ENCODE measurements around the gene TTF1. TPM values are rescaled to one million over a fixed set of nuclear protein-coding genes. Genes with fewer than 3 reads are reported as not detected.

The TTF1 gene
- polyA plus RNA-seq, 1 of the 3 experiments (the other 2 are of a cell fraction), result 11.9 TPM

- Histone ChIP-seq H3K4me3 (ENCODE audit: low read depth in 2 of 2, low read length in 1 of 2) (no peak overlapping the region), H4K20me1 (ENCODE audit: insufficient read depth) (no peaks in the 10 kb centered on the region), H3K36me3 (replicated peaks in 1 of 2; ENCODE audit: control insufficient read depth in 1 of 2, insufficient read depth in 2 of 2, low read length in 1 of 2) (no peaks in the 10 kb centered on the region), H3K27ac (ENCODE audit: low read depth in 2 of 2, low read length in 1 of 2) (no peak overlapping the region), H3K9me2 (no peaks in the 10 kb centered on the region), H3K9ac (no peak overlapping the region), H3K9me3 (no peaks in the 10 kb centered on the region), H3K79me2 (ENCODE audit: insufficient read depth) (no peaks in the 10 kb centered on the region), H3K4me1 (ENCODE audit: control insufficient read depth in 1 of 2, insufficient read depth in 2 of 2, low read depth in 1 of 2, low read length in 1 of 2) (peaks cover 0 to 10% of the 10 kb centered on the region in 2 experiments; a peak in 1 of 4 replicates), H3K27me3 (ENCODE audit: insufficient read depth) (no peaks in the 10 kb centered on the region), H2AFZ (ENCODE audit: low read depth) (no peak overlapping the region), H3F3A (replicated peaks; ENCODE audit: insufficient read depth) (no peaks in the 10 kb centered on the region), H3K4me2 (no peak overlapping the region)
- ChIA-PET POLR2A (no interaction called here), CTCF (interaction anchor here (0.6 to 2.4 kb wide), 7 partner anchors 10 to 153 kb away, joined by 3 to 7 read pairs (median 3); no protein-coding TSS in a partner anchor)
- TF ChIP-seq USF1 (IDR thresholded peaks at IDR 0.05; ENCODE audit: borderline replicate concordance, low read depth) (no peak), GABPA (IDR thresholded peaks at IDR 0.05; ENCODE audit: low read depth) (no peak), PBX3 (IDR thresholded peaks at IDR 0.05) (no peak), TEAD4 (IDR thresholded peaks at IDR 0.05; ENCODE audit: borderline replicate concordance, insufficient read depth) (no peak), ZBTB33 (IDR thresholded peaks at IDR 0.05; ENCODE audit: borderline replicate concordance, low read depth) (no peak), GATA2 (CRISPR knock-in tag; IDR thresholded peaks at IDR 0.05) (no peak), TAF1 (IDR thresholded peaks at IDR 0.05; ENCODE audit: borderline replicate concordance, low read depth, low read length) (no peak)
- WGBS (ENCODE audit: low lambda C conversion rate), result 49% methylated on average over 5 of the region's 5 CpGs
- no peak for DNase-seq
Observed at GRCh38 chr9:132422574-132422973, 15.9 kb upstream of the TTF1 start.

GRCh38 chr9:132418726-132419363 is 12.2 kb upstream of the TTF1 start:
- DNase-seq, result no peak
- TF ChIP-seq NFIC (IDR thresholded peaks at IDR 0.05; ENCODE audit: borderline replicate concordance) (no peak), FOSL2 (IDR thresholded peaks at IDR 0.05; ENCODE audit: borderline replicate concordance, low read depth) (no peak), RAD21 (IDR thresholded peaks at IDR 0.05; ENCODE audit: low read length) (no peak), MXI1 (IDR thresholded peaks at IDR 0.05; ENCODE audit: low read depth, low read length) (no peak), MEF2A (IDR thresholded peaks at IDR 0.05; ENCODE audit: borderline replicate concordance, low read depth) (no peak)
- 58% methylated on average over 5 of the region's 5 CpGs for WGBS (ENCODE audit: low lambda C conversion rate)
- H3K9ac ChIP-seq, result no peak overlapping the region
- no peak overlapping the region for H3K4me3 ChIP-seq (ENCODE audit: low read depth in 2 of 2, low read length in 1 of 2)
- no peaks in the 10 kb centered on the region for H3K27me3 ChIP-seq (ENCODE audit: insufficient read depth)
- no peaks in the 10 kb centered on the region for H3K36me3 ChIP-seq (replicated peaks in 1 of 2; ENCODE audit: control insufficient read depth in 1 of 2, insufficient read depth in 2 of 2, low read length in 1 of 2)
- H3K9me2 ChIP-seq, result no peaks in the 10 kb centered on the region
- no peaks in the 10 kb centered on the region for H3K79me2 ChIP-seq (ENCODE audit: insufficient read depth)
- H3K9me3 ChIP-seq, result no peaks in the 10 kb centered on the region
- POLR2A ChIA-PET, result no interaction called here
- H3K4me1 ChIP-seq (ENCODE audit: control insufficient read depth in 1 of 2, insufficient read depth in 2 of 2, low read depth in 1 of 2, low read length in 1 of 2), result no peaks in the 10 kb centered on the region
- no peak overlapping the region for H3K4me2 ChIP-seq
- CTCF ChIA-PET, result interaction anchor here (1.1 to 1.5 kb wide), 2 partner anchors 80 to 88 kb away, joined by 3 read pairs; no protein-coding TSS in a partner anchor
- no peak overlapping the region for H3K27ac ChIP-seq (ENCODE audit: low read depth in 2 of 2, low read length in 1 of 2)
- no peak overlapping the region for H2AFZ ChIP-seq (ENCODE audit: low read depth)
- H4K20me1 ChIP-seq (ENCODE audit: insufficient read depth), result no peaks in the 10 kb centered on the region
- H3F3A ChIP-seq (replicated peaks; ENCODE audit: insufficient read depth), result no peaks in the 10 kb centered on the region

Data from SK-N-SH (cell line).